ENCODE results near the gene ARL15. TPM values are rescaled to one million over a fixed set of nuclear protein-coding genes. Genes with fewer than 3 reads are reported as not detected.

The ARL15 gene
- total and polyA plus RNA-seq, 2 donors (not counting 3 experiments of a cell fraction or from before 2014, with no cell fraction given), result 11.9 to 24.4 TPM

DNA sequence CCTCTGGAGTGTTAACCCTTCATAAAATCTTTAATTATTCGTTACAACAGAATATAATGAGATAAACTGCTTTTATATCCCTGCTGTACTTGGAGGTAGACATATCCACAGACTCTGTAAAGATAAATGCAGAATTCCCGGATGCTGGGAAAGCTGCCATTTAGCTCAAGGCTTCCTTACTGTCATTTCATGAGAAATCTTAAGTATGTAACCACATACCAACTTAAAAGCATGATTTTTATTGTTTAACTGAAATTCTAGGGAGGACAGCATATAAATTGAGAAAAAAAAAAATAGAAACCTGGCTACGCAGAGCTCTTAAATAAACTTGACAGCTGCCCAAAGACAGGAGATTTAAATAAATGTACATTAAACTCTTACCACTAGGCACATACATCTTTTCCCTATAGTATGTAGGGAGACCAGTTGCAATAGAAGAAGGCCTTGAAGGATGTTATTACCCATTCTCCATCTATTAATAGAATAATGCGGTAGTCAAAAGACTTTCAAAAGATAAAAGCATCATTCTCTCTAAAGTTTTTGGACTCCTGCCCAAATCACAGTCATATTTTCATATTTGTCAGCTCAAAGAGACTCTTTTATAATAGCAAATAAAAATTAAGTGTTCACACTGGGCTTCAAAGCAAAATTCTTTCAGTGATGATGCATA, 376.1 kb downstream of the ARL15 start:
- intact Hi-C loops (cut with micrococcal nuclease), result no loop called here
- DNase-seq (ENCODE audit: low read depth, low spot score) (no peak), FAIRE-seq (no peak)
- Histone ChIP-seq H2AFZ (ENCODE audit: low read depth, low read length) (no peak overlapping the region), H3K4me2 (ENCODE audit: insufficient read depth, low read length) (no peak overlapping the region), H3K27ac (ENCODE audit: insufficient read depth, low read depth, low read length) (no peak overlapping the region), H3K4me1 (ENCODE audit: control insufficient read depth, extremely low read depth, insufficient read depth, low read length) (no peaks in the 10 kb centered on the region), H3K4me3 (replicated peaks in 1 of 3; ENCODE audit: insufficient read depth in 1 of 3, low read depth in 1 of 3, low read length in 3 of 3) (no peak overlapping the region), H3K36me3 (ENCODE audit: control insufficient read depth in 2 of 2, extremely low read depth in 1 of 2, insufficient read depth in 2 of 2, low read length in 2 of 2) (no peaks in the 10 kb centered on the region), H3K9me1 (replicated peaks; ENCODE audit: control insufficient read depth, extremely low read depth, insufficient read depth, low read length) (no peaks in the 10 kb centered on the region), H3K79me2 (ENCODE audit: control insufficient read depth, insufficient read depth, low read length) (no peaks in the 10 kb centered on the region), H4K20me1 (replicated peaks; ENCODE audit: control insufficient read depth, extremely low read depth, insufficient read depth, low read length) (no peaks in the 10 kb centered on the region), H3K27me3 (ENCODE audit: control insufficient read depth in 2 of 2, insufficient read depth in 2 of 2, low read length in 2 of 2) (no peaks in the 10 kb centered on the region), H3K9me3 (replicated peaks; ENCODE audit: control insufficient read depth, insufficient read depth, low read length) (no peaks in the 10 kb centered on the region), H3K9ac (replicated peaks; ENCODE audit: extremely low read depth, insufficient read depth, low read length) (no peak overlapping the region)
- no peak for TF ChIP-seq MYC (IDR thresholded peaks at IDR 0.05; ENCODE audit: low read depth, low read length)
- ChIA-PET CTCF (interaction anchor here (0.6 to 1.2 kb wide), 4 partner anchors 8 to 672 kb away, joined by 3 to 4 read pairs (median 3); no protein-coding TSS in a partner anchor), POLR2A (no interaction called here)
- no TSS peak for BruUV-seq (replicated peaks)
- dilution Hi-C loops (cut with MboI; ENCODE audit: extremely low pct_ligation_motif_present, low sequenced_read_pairs), result no loop called here

DNA sequence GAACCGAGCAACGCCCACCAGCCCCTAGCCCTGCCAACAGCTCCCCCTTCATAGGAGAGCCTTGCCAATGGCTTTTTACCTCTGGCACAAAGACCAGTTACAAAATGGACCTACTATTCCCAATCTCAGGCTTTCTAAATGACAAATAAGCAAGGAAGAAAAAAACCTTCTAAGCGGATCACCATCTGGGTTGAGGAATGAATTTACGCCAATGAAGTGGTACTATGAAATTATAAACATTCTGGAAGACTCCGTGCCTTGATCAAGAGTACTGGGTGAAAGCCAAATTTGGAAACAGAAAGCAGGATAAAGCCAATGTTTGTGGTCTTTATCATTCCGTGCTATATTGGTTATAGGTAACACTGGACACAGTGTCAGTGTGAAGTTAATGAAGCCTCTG, 378.0 kb downstream of the ARL15 start:
- Histone ChIP-seq H3K4me3 (replicated peaks in 1 of 3; ENCODE audit: insufficient read depth in 1 of 3, low read depth in 1 of 3, low read length in 3 of 3) (no peak overlapping the region), H2AFZ (ENCODE audit: low read depth, low read length) (no peak overlapping the region), H3K4me2 (ENCODE audit: insufficient read depth, low read length) (no peak overlapping the region), H4K20me1 (replicated peaks; ENCODE audit: control insufficient read depth, extremely low read depth, insufficient read depth, low read length) (no peaks in the 10 kb centered on the region), H3K36me3 (ENCODE audit: control insufficient read depth in 2 of 2, extremely low read depth in 1 of 2, insufficient read depth in 2 of 2, low read length in 2 of 2) (no peaks in the 10 kb centered on the region), H3K9ac (replicated peaks; ENCODE audit: extremely low read depth, insufficient read depth, low read length) (no peak overlapping the region), H3K79me2 (ENCODE audit: control insufficient read depth, insufficient read depth, low read length) (no peaks in the 10 kb centered on the region), H3K9me1 (replicated peaks; ENCODE audit: control insufficient read depth, extremely low read depth, insufficient read depth, low read length) (no peaks in the 10 kb centered on the region), H3K9me3 (replicated peaks; ENCODE audit: control insufficient read depth, insufficient read depth, low read length) (no peaks in the 10 kb centered on the region), H3K4me1 (ENCODE audit: control insufficient read depth, extremely low read depth, insufficient read depth, low read length) (no peaks in the 10 kb centered on the region), H3K27me3 (ENCODE audit: control insufficient read depth in 2 of 2, insufficient read depth in 2 of 2, low read length in 2 of 2) (no peaks in the 10 kb centered on the region), H3K27ac (ENCODE audit: insufficient read depth, low read depth, low read length) (no peak overlapping the region)
- DNase-seq (ENCODE audit: low read depth, low spot score), result no peak
- no TSS peak for BruUV-seq (replicated peaks)
- ChIA-PET CTCF (no interaction called here), POLR2A (no interaction called here)
- TF ChIP-seq POLR2A (IDR thresholded peaks at IDR 0.05; ENCODE audit: low read depth, low read length) (no peak), POLR2AphosphoS5 (IDR thresholded peaks at IDR 0.05; ENCODE audit: insufficient read depth, low read depth, low read length) (no peak), MYC (IDR thresholded peaks at IDR 0.05; ENCODE audit: low read depth, low read length) (no peak), JUN (IDR thresholded peaks at IDR 0.05; ENCODE audit: borderline replicate concordance, insufficient read depth, insufficient read length, low read depth) (no peak), FOS (IDR thresholded peaks at IDR 0.05; ENCODE audit: borderline replicate concordance, insufficient read depth, low read length) (no peak), EZH2 (IDR thresholded peaks at IDR 0.05; ENCODE audit: borderline replicate concordance, low read depth, low read length, severe bottlenecking) (no peak)
- TF ChIP-seq, protein P1, sequence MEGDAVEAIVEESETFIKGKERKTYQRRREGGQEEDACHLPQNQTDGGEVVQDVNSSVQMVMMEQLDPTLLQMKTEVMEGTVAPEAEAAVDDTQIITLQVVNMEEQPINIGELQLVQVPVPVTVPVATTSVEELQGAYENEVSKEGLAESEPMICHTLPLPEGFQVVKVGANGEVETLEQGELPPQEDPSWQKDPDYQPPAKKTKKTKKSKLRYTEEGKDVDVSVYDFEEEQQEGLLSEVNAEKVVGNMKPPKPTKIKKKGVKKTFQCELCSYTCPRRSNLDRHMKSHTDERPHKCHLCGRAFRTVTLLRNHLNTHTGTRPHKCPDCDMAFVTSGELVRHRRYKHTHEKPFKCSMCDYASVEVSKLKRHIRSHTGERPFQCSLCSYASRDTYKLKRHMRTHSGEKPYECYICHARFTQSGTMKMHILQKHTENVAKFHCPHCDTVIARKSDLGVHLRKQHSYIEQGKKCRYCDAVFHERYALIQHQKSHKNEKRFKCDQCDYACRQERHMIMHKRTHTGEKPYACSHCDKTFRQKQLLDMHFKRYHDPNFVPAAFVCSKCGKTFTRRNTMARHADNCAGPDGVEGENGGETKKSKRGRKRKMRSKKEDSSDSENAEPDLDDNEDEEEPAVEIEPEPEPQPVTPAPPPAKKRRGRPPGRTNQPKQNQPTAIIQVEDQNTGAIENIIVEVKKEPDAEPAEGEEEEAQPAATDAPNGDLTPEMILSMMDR (IDR thresholded peaks at IDR 0.05; ENCODE audit: extremely low read depth in 1 of 2, insufficient read depth in 1 of 2, low read depth in 1 of 2, low read length in 2 of 2), result no peak
- no peak for FAIRE-seq
- dilution Hi-C loops (cut with MboI; ENCODE audit: extremely low pct_ligation_motif_present, low sequenced_read_pairs) (no loop called here), intact Hi-C loops (cut with micrococcal nuclease) (no loop called here)

Data from endothelial cell of umbilical vein (primary cell).